Amniotic stem cell (primary cell): Measurements from ENCODE around the gene PARL.

ENCODE experiments used
- DNase-seq: peaks from one replicate; lab custom pipeline; 2025; lab: John Stamatoyannopoulos, UW

PARL gene

DNA sequence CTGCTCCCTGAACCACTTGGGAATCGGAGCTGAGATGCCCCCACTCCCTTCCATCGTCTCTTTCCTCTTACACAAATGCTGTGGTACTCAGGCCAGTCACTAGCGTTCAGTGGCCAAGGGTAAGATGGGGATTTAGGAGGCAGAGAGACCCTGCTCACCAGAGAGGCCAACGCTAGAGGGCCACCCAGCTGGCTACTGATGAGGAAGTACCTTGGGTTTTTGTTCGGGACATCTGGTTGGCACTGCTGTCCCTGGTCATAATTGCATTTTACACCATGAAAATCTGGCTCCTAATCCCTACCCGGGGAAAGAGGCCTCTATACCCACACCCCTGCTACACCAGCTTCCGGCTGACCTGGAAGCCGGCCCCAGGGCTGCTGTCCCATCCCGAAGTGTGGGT is 67.0 kb downstream of the PARL start:
- DNase-seq, result no peak

DNA sequence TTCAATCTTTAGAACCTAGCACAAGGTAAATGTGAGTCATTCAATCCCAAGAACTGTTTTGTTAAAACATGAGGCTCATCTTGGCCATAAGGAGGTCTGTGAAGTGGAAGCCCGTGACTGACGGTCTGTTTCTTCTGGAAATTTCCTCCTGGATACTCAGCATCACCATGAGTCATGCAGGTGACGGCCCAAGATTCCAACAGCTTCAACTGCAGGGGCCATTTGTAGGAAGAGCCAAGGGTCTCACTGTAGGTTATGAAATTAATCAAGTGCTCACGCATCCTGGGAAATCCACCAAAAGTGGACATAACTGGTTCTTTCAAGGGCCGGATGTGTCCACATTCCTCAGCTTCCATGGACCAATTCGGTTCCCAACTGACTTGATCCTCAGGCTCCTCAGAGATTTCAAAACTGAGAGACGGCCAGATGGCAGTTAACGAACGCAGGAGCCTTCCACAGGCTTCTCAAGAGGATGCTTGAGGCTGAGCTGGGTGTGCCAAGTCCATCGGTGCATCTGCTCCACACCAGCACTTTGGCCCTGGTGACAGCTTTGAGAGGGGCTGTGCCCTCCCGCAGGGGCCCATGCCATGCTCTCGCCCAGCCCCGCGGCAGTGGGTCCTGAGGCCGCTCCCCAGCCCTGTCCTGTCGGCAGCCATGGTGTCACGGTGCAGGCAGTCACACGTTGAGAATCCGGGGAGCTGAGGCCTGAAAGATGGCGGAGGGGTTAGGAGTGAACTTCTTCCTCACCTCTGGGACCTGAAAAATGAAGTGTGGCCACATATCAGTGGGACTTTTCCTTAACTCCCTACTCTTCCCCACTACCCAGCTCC is 67.8 kb downstream of the PARL start:
- no peak for DNase-seq

DNA sequence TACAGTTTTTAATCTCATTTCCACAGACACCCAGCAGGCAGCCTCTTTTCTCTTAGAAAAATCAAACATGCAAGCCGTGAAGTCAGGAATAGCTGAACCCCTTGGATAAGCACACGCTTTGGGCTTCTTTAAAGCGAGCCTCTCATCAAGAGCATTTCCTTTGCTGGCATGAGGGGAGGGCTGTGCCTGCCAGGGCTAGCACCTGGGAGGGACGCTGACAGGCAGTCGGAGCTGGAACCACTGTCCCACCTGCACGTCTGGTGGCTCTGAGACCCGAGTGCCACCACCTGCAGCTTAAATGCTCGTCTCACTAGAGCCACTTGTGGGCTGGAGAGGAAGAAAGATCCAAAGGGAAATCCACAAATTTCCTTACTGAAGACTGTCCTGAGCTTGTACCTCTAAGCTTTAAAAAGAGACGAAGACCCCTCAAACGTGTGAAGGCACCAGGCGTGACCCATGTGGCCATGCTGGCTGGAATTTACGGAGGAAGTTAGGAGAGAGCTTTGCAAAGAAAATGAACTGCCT is 68.7 kb downstream of the PARL start:
- DNase-seq, result no peak

DNA sequence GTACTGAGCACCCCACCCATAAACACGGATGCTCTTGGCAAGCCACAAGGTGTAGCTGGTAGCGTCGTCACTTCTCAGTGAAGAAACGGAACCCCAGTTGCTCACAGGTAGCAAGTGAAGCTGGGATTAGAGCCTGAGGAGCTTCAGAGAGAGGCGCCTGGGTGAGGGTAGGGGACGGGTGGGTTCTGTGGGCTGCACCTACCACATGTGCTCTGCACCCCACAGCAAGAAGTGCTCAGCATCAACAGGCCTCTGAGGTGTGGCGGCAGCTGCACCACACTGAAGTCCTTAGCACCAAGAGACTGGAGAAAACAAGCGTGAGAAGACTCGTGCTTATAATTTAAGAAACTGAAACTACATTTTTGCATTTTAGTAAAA is 69.1 kb downstream of the PARL start:
- DNase-seq, result no peak

DNA sequence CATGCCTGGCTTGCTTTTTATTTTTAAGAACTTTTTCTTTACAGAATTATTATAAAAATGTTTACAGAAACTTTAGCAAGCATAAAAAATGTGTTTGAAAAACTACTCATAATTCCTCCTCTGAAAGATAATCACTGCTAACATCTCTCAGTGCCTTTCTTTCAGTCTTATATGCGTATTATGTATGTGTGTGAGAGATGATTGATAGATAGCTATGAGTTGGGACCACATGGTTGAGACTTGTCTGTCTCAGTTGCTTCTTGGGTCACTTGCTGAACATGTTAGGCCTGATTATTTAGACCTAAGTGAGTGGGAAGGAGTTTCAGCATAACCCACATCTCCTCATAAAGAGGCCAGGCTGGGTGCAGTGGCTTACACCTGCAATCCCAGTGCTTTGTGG is 70.4 kb downstream of the PARL start:
- no peak for DNase-seq

DNA sequence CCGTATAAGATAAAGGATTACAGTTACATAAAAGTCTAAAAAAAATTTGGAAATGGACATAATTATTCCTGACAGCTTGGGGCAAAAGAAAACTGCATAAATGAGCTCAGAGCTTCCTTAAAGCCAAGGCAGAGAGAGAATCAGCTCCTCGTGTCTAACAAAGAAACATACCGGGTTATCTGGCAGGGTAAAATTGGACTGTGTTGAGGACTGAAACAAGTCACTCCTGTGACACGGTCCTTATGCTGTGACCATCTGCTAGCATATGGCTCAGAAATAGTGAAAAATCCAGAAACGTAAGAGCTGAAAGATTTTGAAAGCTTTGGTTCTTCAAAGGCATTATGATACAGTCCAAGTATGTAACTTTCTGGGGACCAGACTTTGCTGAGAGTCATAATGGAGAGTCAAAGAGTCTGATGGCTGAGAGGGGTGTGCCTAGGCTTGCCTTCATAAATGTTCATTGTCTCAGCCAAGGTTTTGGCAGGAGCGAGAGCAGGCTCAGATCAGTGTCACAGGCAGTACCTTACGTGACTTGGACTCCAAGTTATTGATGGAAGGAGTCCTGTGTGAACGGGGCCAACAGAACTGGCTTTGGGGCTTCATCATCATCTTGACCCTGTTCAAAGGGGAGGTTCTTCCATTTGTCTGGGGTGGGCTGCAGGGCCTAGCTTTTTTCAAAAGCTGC is 71.8 kb downstream of the PARL start:
- DNase-seq, result no peak

DNA sequence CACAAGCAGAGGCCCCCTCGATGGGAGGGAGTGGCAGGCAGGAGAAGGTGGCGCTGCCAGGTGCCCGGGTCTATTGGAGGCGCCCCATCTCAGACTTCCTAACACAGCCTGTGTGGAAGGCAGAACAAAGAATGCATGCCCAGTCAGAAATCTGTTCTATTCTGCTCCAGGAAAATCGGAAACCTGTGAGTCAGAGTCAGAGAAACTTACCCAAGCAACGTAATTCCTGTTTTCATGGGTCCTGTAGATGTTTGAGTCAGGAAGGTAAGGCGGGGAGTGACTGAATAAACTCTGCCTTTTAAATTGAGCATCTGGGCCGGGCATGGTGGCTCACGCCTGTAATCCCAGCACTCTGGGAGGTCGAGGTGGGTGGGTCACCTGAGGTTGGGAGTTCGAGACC is 73.0 kb downstream of the PARL start:
- DNase-seq, result no peak

DNA sequence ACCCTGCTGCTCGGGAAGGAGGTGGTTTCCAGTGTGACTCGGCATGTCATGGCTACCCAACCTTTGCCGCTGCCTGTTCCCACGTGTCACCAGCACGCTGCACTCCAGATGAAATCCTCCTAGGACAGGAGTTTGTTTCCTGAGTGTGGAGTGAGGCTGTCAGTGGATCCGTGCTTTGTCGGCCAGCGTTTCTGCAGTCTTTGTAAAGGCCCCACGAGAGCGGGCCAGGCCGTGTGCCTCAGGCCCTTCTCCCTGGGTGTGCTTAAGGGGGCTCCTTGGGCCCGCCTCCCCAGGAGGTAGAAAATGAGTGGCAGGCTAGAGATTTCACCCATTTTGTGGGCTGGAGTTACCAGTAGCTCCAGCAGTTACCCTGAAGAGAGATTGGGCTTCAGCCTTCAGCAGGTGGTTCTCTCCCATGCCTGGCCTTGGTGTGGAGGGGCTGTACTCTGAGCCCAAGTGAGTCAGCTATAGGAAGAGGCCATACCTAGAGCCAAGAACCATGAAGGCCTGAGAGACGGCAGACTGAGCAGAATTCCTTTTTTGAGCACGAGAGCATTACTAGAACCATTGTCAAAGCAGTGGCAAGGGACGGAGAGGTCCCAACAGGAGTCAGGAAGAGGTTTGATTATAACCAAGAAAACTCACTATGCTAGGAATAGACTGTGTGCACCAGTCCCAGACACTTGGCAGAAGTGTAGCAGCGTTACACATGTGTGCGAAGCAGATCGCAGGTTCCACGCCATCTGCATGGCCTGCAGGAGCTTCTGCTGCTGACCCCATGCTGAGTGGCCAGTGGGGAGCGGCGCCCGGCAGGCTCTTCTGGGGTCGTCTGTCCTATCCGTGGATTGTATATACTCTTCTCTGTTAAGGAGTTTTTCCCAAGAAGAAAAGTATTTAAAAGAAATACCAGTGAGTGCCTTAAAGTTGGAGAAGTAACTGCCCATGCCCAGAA is 73.8 kb downstream of the PARL start:
- DNase-seq, result no peak

DNA sequence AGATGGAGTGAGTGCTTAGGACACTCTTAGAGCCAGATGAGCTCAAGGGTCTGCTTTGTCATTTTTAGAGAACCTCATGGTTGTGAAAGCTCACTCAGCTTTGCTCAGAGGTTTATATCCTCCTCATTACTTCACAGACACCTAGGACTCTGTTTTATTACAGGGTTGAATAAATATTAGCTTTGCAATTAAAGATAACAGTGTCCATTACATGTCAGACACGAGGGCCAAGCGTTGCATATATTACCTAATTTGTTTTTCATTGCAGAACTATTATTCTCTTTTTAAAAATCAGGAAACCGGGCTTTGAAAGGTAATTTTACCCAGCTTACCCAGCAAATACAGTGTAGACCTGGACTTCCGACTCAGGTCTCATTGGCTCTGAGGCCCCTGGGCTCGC is 75.4 kb downstream of the PARL start:
- no peak for DNase-seq

DNA sequence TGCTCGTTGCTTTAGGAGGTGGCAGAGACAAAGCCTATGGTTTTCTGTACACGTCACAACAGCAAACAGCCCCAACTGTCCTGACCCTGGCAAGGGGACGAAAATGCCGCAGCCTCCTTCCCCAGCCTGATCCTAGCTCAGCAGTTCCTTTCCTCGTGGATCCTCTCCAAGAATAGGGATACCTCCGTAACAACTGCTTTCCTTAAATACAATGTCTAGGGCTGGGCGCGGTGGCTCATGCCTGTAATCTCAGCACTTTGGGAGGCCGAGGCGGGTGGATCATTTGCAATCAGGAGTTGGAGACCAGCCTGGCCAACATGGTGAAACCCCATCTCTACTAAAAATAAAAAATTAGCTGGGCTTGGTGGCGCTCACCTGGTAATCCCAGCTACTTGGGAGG is 76.3 kb downstream of the PARL start:
- no peak for DNase-seq

DNA sequence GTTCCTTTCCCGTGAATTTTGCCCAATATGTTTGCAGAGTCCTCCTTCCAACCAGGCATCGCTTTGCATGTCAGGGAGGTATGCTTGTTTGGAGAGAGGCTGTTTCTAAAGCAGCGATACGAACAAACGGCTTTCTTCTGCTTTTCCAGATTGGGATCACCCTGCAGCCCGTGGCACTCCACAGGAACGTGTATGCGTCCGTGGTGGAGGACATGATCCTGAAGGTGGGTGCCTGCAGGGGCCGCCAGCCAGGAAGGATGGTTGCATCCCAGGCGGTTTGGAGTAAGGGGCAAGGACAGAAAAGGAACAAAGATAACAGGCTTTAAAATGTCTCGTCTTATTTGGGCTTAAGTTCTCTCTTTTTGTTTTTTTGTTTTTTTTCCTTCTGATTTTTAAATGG is 76.8 kb downstream of the PARL start:
- DNase-seq, result no peak

DNA sequence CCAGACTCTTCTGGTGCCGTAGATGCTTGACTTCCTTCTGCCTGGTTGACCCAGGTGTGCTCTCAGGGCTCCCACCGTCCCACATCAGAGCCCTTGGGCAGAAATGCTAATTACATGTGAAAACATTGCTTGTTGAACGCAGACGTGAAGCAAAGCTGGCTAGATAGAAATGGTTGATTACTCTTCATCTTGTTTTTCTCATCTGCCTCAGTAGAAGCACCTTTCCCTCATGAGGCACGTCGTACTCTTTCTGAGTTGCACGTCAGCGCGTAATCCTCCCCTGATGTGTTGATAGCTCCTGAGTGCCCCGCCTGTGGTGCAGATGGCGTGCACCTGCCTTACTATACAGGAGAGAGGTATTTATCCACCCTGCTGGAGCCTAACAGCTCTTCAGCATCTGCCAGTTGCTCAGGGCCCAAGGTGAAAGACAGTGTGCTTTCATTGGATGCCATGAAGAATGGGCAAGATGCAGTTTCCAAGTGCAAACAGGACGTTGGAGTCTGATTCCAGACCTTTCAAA is 77.4 kb downstream of the PARL start:
- DNase-seq, result no peak

DNA sequence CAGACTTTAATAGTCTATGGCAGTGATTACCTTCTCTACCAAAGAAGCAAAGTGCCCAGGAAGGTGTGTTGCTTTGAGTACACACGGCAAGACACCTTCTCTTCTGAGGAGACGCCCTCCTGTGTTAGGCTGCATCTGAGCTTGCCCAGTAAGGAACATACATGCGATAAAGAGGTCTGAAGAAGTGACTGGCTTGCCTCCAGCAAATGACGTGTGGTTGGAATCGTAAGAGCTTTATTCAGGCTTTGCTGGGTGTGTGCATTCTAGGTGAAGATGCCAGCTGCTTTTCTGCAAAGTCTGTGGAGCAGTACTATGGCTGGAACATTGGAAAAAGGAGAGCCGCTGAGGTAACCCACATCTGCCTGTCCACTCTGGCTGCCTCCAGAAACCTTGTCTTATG is 81.7 kb downstream of the PARL start:
- no peak for DNase-seq

DNA sequence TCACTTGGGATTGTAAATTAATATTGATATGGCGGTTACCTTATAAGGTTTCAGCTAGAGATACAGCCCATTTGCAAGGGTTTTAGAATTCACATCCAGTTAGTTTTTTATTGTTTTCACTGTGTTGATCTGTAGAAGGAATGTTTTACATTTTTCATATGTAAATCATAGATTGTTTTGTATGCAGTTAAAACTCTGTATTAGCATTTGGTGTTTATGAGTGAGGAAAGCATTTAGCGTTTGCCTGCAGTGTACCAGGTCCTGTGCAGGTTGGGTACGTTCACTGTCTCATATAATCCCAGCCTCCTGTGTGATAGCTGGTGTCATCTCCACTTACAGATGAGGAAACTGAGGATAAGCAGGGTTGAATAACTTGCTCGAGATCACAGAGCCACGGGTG is 83.1 kb downstream of the PARL start:
- no peak for DNase-seq

DNA sequence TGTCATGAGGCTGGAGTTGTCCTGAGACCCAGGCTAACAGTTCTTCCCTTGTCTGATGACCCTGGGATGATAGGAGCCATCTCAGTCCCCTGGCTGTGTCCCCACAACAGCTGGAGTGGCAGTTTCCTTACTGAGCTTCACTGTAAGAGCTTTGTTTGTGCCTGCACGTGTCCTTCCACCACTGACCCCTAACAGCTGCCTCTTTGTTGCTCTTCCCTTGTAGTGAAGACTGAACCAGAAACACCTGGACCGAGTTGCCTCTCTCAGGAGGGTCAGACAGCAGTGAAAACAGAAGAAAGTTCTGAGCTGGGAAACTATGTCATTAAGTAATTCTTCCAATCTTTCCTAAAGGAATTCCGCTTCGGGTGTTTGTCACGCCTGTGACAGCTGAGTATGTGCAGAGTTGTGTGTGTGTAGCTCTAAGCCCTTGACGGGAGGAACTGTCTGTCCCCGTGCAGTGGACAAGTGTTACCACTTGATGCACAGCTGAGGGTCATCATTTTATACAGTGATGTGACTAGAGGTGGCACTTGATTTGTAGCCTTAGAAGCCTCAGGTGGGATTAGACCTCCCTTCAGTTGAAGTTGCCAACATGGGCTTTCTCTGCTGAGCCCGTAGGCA is 84.3 kb downstream of the PARL start:
- no peak for DNase-seq

DNA sequence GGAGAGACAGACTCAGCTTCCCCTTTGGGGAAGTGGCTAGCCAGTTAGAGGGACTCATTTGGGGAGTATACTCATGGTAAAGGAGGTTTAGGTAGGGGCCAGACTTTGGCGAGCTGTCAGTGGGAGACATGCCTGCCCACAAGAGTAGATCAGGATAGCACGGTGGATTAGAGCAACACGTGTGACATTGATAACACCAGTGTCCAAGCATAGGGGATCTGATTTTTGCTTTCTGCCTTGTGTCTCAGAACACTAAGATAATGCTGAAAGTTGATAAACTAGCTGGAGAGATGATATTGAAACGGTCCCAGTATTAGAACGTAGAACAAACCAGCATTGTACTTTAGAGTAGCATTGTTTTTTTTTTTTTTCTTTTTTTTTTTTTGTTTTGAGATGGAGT is 85.2 kb downstream of the PARL start:
- DNase-seq, result no peak

DNA sequence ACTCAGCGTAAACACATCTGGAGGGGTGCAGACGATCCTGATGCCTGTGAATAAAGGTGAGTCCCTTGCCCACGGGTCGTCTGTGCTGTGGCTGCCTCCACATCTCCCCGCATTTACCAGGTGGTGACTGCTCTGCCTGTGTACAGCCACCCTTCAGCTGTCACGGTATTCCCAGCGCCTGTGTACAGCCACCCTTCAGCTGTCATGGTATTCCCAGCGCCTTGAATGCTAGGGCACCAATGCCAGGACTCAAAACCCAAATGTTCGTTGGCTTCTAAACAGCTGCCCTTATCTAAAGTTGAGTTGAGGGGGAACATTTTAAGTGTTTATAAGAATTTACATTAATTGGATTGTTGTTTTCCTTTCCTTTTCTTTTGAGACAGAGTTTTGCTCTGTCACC is 86.7 kb downstream of the PARL start:
- no peak for DNase-seq

DNA sequence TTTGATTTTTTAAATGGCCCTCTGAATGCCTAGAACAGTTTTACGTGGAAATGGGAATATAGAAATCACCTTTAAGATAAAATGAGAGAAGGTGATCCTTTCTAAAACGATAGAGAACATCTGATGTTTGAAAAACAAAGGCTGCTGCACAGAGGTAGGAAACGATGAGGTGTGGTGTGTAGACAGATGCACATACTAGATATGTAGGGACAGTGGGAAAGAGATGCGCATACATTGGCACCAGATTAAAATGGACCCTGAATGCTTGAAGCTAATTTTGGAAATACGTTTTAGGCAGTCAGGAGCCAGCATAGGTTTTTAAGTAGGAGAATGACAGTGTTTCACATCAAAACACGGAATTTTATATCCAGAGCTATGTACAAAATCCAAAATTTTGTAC is 88.3 kb downstream of the PARL start:
- no peak for DNase-seq

DNA sequence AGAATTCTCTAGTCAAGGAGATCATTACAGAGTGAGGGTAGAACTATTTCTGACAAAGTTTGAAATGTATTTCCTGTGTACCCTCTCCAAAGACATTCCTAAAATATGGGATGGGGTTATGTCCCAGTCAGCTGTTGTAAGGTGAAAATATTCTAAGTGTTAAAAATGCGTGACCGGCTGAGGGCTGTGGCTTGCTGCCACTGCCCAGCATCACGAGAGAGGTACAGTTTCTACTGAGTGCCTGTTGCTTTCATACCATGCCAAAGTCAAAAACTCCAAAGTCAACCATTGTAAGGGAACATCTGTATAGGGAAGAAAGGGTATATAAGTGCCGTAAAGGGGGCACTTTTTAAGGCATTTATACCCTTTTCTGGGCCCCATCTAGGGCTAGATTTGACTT is 90.2 kb downstream of the PARL start:
- DNase-seq, result no peak

DNA sequence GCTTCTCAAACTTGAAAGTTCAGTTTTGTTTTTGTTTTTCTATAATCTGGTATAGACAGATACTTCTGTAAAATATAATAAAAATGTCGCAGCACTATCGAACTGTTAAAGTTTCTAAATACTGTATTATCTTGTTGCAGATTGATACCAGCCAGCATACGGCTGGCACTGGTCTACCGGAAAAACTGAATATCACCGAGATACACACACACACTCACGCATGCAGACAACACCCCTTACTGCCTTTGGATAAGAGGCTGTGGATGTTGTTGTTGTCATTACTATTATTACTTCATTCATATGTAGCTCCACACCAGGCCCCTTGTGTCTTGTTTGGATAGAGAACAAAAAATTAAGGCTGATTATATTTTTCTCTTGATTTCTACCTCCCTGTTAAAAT is 91.7 kb downstream of the PARL start:
- no peak for DNase-seq

DNA sequence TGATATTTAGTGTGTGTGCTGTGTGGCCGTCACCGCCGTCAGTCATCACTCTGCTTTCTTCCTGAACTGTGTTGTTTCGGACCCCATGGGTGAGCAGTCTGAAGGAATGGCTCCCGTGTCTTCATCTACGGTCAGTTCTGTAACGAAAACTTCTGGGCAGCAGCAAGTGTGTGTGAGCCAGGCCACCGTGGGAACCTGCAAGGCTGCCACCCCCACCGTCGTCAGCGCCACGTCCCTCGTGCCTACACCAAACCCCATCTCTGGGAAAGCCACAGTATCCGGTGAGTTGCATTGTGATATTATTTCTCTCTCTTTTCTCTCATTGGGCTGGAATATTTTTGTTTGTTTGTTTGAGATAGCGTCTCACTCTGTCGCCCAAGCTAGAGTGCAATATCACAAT is 94.0 kb downstream of the PARL start:
- no peak for DNase-seq

DNA sequence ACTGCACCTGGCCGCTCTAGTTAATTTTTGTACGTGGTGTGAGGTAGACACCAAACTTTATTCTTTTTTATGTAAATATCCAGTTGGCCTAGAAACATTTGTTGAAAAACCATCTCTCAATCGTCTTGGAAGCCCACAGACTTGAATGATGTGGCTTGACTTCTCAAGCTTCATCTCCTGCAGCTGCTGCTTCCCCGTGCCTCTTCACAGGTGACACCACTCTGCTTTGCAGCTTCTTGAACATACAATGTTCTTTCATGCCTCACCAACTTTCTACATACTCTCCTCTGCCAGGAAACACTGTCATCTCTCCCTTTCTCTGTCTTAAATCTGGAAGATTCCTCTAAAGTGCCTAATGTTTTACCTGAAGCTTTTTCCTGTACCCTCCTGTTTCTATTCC is 94.9 kb downstream of the PARL start:
- no peak for DNase-seq
